Measurements from ENCODE around the gene SIRT5.
A peak's percentile ranks its signal among the peaks of the same experiment; 100 is the strongest.

The SIRT5 gene

DNA sequence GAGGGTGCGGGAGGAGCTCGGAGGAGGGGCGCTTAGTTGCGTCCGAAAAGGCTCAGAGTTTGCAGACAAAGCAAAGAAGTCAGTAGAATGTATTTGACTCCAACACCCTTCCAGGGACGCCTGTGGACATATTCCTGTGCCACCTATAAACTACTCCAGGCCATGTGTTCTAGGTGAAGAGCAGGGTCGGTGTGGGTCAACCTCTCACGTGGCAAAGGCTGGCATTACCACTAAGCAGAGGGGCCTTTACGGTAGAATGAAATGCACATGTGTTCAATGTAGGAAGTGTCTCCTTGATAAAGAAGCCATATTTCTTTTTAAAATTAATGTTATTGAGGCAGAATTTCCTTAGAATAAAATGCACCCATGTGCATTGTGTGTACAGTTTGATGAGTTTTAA is 15.4 kb downstream of the SIRT5 start:
- DNase-seq (ENCODE audit: low read depth, low spot score), result no peak

DNA sequence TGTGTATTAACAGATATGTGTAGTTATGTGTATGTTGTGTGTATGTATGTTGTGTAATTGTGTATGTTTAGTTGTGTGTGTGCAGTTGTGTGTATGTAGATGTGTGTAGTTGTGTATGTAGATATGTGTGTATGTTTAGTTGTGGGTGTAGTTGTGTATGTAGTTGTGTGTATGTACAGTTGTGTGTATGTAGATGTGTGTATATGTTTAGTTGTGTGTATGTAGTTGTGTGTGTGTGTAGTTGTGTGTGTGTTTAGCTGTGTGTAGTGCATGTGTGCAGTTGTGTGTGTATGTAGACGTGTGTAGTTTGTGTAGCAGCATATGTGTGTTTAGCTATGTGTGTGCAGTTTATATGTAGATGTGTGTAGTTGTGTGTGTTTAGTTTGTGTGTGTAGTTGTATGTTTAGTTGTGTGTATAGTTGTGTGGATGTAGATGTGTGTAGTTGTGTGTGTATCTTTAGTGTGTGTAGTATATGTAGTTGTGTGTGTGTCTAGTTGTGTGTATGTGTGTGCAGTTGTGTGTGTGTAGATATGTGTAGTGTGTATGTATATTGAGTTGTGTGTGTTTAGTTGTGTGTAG is 16.3 kb downstream of the SIRT5 start:
- DNase-seq (ENCODE audit: low read depth, low spot score), result no peak

DNA sequence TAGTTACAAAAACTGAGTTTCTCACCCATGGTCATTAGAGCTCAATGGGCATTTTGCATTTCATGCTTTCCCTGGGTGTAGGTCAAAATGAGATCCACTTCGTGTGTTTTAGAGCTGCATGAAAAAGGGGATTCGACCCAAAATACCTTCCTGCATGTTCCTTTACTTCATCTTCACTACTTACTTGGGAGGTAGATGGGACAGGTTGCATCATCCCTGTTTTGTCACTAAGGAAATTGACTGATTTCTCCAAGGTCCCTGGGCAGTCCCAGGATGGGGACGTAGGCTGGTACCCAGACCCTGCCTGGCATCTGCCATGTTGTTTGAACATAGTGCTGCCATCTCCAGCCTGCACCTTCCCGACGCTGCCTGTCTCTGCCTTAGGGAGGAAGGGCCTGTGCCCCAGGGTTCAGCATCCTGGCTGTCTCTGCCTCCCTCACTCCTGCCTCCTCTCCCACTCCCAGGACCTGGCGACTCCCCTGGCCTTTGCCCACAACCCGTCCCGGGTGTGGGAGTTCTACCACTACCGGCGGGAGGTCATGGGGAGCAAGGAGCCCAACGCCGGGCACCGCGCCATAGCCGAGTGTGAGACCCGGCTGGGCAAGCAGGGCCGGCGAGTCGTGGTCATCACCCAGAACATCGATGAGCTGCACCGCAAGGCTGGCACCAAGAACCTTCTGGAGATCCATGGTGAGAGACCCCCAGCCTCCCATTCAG is 17.0 kb downstream of the SIRT5 start:
- no peak for DNase-seq (ENCODE audit: low read depth, low spot score)

DNA sequence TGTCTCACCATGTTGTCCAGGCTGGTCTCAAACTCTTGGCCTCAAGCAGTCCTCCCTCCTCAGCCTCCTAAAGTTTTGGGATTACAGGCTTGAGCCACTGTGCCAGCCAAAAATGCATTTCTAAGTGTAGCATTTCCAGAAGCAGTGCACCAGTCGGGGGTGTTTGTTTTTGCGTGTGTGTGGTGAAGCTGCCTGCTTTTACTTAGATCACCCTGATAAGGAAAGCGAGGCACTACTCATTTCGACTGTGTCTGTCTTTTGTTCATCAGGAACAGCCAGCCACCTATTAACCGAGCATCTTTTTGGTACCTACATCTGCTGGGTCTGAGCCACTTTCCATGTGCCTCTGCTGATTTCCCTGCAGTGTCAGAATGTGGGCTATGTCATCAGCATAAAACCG is 18.7 kb downstream of the SIRT5 start:
- no peak for DNase-seq (ENCODE audit: low read depth, low spot score)

DNA sequence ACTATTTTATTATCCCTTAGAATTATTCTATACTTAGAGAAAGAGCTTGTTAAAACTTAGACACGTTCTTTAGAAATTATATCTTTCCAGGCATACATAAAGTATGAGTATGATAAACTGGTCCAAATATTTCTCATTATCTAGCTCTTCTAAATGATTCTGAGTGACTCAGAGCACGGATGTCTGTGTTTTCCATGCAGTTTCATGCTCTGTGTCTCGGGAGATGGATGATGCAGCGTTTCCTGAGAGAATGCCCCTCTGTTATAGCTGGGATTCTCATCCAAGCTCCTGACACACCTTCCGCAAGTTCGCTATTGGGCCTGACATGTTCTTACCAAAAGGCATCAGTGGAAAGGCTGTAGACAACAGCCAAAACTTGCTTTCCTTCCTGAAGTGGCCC is 19.3 kb downstream of the SIRT5 start:
- DNase-seq (ENCODE audit: low read depth, low spot score), result no peak

DNA sequence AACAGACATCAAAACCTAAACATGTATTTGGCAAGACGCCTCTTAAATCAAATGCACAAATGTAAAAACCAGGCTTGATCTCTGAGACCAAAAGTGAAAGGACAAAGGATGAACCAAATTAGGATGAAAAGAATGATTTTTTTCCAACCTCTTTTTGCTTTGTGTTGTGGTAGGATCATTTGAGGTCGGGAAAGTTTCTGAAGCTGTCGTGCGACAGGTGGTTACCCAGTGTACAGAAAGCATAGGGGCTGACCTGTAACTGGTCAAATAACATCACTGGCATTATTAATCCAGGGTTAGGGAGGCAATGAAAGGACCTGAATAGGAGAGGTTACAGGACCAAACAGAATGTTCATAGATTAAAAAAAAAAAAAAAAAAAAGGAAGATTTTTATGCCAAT is 22.7 kb downstream of the SIRT5 start:
- no peak for DNase-seq (ENCODE audit: low read depth, low spot score)

DNA sequence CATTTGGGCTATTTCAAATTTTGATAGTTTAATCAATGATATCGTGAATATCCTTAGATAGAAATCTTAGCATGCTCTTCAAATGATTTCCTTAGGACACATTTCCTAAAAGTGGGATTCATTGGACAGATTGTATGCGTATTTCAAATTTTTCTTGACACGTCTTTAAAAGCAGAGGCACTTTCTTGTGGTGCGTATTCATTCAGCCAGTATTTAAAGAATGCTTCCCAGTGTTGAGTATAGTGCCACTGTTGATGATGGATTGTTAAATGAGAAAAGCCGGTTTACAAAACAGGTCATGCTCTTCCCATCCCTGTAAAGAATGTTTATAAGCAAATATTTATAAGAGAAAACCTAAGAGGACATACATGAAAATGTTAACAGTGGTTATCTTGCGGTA is 25.6 kb downstream of the SIRT5 start:
- no peak for DNase-seq (ENCODE audit: low read depth, low spot score)

DNA sequence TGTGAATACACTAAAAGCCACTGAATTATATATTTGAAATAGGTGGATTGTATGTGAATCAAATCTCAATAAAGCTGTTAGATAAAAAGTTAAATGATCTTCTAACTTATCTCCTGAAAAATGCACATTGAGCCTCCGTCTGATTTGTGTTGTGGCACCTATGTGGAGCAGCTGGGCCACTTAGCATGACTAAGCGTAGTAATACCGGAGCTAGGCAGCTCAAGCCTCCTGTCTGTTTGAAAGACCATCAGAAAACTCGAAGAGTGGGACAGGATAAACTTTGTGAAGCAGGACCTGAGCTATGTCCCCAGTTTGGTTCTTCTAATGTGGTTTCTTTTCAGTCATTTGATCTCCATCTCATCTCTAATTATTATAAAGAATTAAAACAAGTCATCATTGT is 29.7 kb downstream of the SIRT5 start:
- DNase-seq (ENCODE audit: low read depth, low spot score), result no peak

DNA sequence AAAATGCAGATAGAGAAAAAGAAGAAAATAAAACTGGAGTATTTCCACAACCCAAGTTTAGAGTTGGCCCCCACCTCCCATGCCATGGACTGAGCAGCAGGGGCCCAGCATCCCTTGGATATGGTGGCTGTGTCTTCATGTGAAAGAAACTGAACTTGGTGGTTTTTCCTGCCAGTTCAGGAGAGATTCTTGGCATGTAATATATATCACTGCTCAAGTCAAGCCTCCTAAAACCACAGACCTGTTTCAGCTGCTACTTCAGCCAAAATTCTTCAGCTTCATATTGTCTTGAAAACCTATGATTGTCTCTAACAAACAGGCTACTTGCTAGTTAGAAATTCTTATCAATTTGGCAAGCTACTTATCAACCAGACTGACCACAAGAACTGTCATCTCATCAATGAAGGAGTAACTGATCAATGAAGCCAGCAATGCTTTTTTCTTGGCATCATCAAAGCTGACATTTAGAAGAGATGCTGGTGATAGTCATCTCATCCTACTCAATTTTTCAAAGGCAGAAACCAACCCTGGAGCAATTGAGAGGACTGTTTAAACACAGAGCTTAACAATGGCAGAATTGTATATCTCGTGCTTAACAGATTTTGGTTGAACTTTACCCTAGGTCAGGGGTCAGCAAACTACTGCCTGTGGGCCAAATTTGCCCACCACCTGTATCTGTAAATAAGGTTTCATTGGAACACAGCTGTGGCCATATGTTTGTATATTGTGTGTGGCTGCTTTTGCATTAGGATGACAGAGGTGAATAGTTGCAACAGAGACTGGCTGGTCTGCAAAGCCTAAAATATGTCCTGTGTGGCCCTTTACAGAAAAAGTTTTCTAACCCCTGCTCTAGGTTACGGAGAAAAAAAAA is 30.4 kb downstream of the SIRT5 start:
- DNase-seq (ENCODE audit: low read depth, low spot score), result no peak

DNA sequence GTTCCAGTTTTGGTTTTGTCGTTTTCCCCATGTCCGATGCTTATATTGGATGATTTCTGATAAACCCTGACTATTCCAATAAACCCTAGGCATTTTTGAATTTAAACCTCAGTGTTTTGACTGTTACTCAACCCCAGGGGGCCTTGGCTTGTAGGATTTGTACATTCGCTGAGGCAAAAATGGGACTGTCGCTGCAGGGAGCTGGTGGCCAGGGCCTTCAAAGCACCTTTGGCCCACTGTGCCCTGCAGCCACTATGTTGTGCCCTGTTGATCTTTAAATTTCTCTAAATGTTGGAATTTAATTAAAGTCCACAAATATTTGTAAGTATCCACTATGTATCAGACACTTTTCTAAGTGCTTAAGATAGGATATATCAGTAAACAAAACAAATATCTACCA is 31.2 kb downstream of the SIRT5 start:
- DNase-seq (ENCODE audit: low read depth, low spot score), result no peak

DNA sequence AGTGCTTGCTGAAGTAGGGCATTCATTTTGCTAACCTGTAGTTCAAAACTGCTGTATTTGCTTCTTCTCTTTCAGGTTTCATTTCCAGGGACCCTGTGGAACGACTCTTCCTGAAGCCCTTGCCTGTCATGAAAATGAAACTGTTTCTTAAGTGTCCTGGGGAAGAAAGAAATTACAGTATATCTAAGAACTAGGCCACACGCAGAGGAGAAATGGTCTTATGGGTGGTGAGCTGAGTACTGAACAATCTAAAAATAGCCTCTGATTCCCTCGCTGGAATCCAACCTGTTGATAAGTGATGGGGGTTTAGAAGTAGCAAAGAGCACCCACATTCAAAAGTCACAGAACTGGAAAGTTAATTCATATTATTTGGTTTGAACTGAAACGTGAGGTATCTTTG is 37.3 kb downstream of the SIRT5 start:
- DNase-seq (ENCODE audit: low read depth, low spot score), result no peak

DNA sequence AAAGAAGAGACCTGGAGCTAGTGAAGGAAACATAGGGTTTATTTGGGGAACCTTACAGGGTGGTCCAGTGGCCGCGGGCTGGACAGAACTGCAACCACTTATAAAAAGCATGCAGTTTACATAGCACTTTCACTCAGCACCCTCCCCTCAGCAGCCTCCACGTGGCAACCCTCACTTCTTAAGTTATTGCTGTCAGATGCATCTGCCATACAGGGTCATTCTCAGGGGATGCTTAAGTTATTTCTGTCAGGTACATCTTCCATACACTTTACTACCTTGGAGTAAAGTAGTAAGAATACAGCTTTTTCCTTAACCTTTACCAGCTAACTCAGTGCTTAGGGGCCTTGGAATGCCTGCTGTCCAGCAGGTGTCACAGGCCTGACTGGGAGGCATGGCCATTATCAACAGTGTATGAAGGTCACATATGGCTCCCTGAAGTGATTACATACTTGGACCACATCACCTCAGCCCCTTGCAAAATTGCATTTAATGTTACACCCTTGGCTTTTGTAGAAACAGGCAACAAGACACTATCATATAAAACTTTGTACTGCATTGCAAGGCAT is 38.7 kb downstream of the SIRT5 start:
- DNase-seq (ENCODE audit: low read depth, low spot score), result peak; percentile 5

DNA sequence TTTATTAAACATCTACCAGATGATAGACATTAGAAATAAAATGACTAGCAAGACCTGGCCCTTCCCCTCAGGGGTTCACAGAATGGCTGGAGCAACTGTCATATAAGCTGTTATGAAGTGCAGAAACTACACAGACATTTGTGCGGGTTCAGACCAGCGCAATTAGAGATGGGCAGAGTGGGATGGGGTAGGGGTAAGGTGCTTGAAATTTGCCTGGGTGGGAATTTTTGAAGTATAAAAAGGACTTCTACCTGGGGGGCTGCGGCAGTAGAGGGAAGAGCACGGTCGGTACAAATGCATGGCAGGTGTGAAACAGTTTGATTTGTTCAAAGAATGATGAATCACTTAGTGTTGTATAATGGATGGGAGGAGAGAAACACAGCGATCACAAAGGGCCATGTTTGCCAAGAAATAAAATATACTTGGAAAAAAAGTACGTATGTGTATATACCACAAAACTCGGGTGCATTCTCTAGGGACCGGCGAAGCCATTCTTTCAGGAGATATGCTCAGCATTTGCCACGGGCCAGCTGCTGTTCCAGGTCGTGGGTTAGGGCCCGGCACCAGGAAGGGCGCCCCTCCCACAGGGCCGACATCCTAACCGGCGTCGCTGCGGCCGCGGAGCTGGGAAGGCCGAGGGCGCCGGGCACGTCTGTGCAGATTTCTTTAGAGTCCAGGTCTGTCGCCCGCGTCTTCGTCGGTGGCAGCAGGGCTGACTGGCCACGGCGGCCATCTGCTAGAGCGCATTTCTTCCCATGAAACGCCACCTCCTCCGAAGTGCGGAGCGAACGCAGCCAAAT is 39.9 kb downstream of the SIRT5 start:
- DNase-seq (ENCODE audit: low read depth, low spot score), result no peak

DNA sequence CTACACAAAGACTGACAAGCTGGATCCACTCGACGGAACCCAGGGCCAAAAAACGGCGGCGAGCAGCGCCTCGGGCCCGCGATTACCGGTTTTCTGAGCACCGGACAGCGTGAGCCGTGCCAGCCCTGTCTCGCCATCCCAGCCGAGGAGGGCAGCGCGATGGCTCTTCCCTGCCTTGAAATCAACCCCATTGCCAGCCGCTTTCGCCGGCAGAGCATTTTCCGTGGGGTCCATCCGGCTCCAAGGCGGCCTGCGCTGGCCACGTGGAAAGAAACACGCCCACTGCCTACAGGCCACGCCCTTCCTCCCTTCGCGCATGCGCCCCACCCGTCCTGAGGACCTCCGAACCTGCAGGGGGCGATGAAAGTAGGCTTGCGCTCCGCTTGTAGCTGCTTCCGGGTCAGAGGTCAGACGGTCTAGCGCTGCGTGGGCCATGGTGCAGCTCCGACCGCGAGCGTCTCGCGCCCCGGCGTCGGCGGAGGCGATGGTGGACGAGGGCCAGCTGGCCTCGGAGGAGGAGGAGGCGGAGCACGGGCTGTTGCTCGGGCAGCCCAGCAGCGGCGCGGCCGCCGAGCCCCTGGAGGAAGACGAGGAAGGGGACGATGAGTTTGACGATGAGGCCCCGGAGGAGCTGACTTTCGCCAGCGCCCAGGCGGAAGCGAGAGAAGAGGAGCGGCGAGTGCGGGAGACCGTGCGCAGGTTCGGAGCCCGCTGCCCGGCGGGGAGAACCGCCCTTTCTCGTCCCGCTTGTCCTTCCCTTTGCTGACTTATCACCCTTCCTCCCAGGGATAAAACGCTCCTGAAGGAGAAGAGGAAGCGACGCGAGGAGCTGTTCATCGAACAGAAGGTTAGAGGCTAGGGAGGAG is 40.8 kb downstream of the SIRT5 start, which contains the start of gene NOL7:
NOL7 (plus strand) TSS at position 410 of the 866 bp plus-strand sequence; CDS start at position 434, 24 bp downstream.
- DNase-seq (ENCODE audit: low read depth, low spot score), result peak; percentile 97

DNA sequence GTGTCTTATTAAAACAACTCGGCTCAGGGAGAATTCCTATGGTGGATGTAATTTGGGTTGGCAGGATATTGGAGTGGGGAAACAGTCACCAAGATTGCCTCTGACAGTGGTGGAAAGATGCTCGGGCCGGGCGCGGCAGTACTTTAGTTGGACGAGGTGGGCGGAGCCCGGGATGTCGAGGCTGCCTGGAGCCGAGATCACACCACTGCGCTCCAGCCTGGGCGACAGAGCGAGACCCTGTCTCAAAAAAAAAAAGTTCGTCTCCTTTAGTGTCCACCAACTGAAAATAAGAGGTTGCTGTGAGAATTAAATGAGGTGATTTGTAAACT is 41.4 kb downstream of the SIRT5 start:
- DNase-seq (ENCODE audit: low read depth, low spot score), result peak; percentile 59

DNA sequence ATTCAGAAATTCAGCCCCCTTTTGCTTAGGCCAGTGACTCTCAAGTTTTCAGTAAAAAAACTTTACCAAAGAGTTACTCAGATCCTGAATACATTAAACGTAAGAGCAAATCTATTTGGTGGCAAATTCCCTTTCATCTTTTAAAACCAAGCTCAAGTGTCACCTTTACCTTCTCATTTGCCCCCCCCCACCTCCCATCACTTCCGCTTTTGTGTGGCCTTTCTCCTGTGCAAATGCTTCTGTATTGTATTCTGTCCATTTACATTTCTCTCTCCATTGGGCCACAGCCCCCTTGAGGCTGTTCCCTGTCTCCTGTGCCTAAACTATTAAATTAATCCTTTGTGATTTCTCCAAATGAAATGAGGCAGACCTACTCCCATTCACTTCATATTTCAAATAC is 42.7 kb downstream of the SIRT5 start:
- no peak for DNase-seq (ENCODE audit: low read depth, low spot score)

DNA sequence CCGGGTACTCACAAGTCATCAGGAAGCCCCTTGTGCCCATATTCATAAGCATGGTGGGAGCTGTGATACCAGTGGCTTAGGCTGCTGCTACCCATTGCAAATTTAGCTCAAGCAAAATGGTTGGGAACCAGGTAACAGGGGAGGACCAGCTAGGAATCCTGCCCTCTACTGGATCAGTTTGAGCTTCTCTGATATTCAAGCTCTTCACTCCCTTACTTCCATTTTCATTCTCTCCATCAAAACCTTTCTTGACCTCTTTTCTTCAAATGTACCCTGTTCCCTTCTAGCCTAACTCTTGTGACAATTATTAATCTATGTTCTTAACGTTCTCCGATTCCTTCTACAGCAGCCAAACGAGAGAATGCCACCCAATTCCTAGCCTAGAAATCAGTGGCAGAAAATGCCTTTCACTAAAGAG is 50.5 kb downstream of the SIRT5 start:
- DNase-seq (ENCODE audit: low read depth, low spot score), result peak; percentile 50

DNA sequence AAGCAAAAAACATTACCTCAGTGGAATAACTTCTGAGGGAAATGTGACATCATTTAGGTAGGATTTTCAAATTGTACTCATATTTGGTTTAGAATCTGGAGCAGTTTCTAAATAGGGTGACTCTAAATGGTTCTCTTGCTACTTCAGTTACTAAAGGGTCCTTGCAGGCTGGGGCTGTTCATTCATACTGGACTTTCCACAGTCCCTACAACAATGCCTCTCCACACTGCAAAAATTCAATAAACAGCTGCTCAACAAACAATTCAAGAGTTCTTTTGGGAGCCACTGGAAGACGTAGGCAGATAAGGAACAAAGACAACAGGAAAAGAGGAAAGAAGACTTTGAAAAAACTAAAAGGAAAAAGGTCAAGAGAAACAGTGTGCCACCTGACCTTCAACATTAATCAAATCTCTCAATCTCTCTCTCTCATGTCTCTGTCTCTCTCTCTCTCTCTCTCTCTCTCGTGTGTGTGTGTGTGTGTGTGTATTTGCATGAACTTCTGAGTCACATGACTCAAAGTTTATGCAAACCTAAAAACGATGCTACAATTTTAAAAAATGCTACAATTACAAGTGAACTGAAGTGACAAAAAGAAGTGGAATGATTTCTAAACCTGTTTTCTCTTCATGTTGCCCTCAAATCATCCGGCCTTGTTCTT is 55.2 kb downstream of the SIRT5 start:
- DNase-seq (ENCODE audit: low read depth, low spot score), result no peak

DNA sequence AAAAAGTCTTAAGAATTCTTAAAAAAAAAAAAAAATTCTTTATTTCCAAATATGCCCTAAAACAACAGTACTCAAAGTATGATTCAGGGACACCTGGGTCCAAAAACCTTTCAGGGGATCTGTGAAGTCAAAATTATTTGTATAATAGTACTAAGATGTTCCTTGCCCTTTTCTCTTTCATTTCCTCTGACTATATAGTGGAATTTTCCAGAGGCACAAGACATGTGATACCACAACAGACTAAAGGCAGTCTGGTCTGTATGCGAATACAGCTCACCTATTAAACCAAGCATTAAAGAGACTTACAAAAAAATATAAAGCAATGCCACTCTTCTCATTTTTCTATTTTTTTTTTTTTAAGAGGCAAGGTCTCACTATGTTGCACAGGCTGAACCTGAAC is 56.1 kb downstream of the SIRT5 start:
- DNase-seq (ENCODE audit: low read depth, low spot score), result no peak

DNA sequence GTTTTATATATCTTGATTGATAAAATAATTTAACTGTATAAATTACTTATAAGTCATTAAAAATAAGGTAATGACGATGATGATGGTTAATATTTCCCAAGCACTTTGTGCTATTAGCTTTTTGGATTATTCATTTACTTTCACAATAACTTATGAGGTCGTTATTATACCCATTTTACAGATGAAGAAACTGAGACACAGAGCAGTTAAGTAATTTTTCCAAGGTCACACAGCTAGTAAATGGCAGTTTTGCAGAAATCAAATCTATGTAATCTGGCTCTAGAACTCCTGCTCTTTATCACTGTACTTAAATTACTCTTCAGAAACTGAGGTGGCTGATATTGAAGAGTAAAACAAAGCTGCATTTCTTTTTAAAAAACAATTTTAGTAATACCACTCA is 58.9 kb downstream of the SIRT5 start:
- no peak for DNase-seq (ENCODE audit: low read depth, low spot score)
